ENCODE results near the gene SAT2. TPM values are rescaled to one million over a fixed set of nuclear protein-coding genes. Genes with fewer than 3 reads are reported as not detected.

SAT2 gene
- total and polyA plus RNA-seq, 2 of the 13 experiments (the other 11 are each of a cell fraction or from before 2014, with no cell fraction given), result 37.6 to 93.7 TPM

DNA sequence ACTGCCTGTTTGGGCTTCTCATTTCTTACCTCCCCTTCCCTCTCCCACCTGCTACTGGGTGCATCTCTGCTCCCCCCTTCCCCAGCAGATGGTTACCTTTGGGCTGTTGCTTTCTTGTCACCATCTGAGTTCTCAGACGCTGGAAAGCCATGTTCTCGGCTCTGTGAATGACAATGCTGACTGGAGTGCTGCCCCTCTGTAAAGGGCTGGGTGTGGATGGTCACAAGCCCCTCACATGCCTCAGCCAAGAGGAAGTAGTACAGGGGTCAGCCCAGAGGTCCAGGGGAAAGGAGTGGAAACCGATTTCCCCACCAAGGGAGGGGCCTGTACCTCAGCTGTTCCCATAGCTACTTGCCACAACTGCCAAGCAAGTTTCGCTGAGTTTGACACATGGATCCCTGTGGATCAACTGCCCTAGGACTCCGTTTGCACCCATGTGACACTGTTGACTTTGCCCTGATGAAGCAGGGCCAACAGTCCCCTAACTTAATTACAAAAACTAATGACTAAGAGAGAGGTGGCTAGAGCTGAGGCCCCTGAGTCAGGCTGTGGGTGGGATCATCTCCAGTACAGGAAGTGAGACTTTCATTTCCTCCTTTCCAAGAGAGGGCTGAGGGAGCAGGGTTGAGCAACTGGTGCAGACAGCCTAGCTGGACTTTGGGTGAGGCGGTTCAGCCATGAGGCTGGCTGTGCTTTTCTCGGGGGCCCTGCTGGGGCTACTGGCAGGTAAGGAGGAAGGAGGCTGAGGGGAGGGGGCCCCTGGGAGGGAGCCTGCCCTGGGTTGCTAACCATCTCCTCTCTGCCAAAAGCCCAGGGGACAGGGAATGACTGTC lies 48.4 kb downstream of the SAT2 start, which contains the start of gene CD68 (continued):
- TF ChIP-seq KDM6A (CRISPR knock-in tag; IDR thresholded peaks at IDR 0.05; ENCODE audit: low read depth) (peak; percentile 71), NCOR1 (IDR thresholded peaks at IDR 0.05; ENCODE audit: borderline replicate concordance, low read length) (no peak; the same call in 1 of the 2 replicates), MAFF (IDR thresholded peaks at IDR 0.05; ENCODE audit: low read depth, low read length) (peak; percentile 65), DMAP1 (CRISPR knock-in tag; IDR thresholded peaks at IDR 0.05) (peak; percentile 53; the same call in 1 of the 2 replicates), NFKB2 (CRISPR knock-in tag; IDR thresholded peaks at IDR 0.05; ENCODE audit: borderline replicate concordance) (no peak), GATAD1 (CRISPR knock-in tag; IDR thresholded peaks at IDR 0.05) (peak; percentile 68), ZNF451 (CRISPR knock-in tag; IDR thresholded peaks at IDR 0.05) (peak; percentile 87; the same call in 1 of the 2 replicates), TAF1 (CRISPR knock-in tag; IDR thresholded peaks at IDR 0.05) (peak; percentile 35), ATF1 (CRISPR knock-in tag; IDR thresholded peaks at IDR 0.05) (peak; percentile 55), AGO2 (optimal IDR thresholded peaks at IDR 0.05; ENCODE audit: low read depth, low read length) (peak; percentile 99), ZNF614 (CRISPR knock-in tag; IDR thresholded peaks at IDR 0.05; ENCODE audit: borderline replicate concordance) (peak; percentile 77), RELA (CRISPR knock-in tag; IDR thresholded peaks at IDR 0.05) (0 out of 2 replicates have a peak, but pooled peaks have one; percentile 55), FOXA1 (IDR thresholded peaks at IDR 0.05) (no peak), FOXA1 (CRISPR knock-in tag; IDR thresholded peaks at IDR 0.05) (peak; percentile 84), TBL1XR1 (IDR thresholded peaks at IDR 0.05; ENCODE audit: borderline replicate concordance, low read length, partially characterized antibody) (peak; percentile 48), ZNF33A (CRISPR knock-in tag; IDR thresholded peaks at IDR 0.05; ENCODE audit: borderline replicate concordance) (peak; percentile 87), NONO (IDR thresholded peaks at IDR 0.05) (no peak), NONO (CRISPR knock-in tag; conservative IDR thresholded peaks at IDR 0.05) (peak; percentile 95), ZNF350 (CRISPR knock-in tag; IDR thresholded peaks at IDR 0.05; ENCODE audit: borderline replicate concordance, low read depth) (peak; percentile 71; the same call in 1 of the 2 replicates)
- TF ChIP-seq, protein P1, sequence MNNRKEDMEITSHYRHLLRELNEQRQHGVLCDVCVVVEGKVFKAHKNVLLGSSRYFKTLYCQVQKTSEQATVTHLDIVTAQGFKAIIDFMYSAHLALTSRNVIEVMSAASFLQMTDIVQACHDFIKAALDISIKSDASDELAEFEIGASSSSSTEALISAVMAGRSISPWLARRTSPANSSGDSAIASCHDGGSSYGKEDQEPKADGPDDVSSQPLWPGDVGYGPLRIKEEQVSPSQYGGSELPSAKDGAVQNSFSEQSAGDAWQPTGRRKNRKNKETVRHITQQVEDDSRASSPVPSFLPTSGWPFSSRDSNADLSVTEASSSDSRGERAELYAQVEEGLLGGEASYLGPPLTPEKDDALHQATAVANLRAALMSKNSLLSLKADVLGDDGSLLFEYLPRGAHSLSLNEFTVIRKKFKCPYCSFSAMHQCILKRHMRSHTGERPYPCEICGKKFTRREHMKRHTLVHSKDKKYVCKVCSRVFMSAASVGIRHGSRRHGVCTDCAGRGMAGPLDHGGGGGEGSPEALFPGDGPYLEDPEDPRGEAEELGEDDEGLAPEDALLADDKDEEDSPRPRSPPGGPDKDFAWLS (CRISPR knock-in tag; IDR thresholded peaks at IDR 0.05; ENCODE audit: borderline replicate concordance), result 0 out of 2 replicates have a peak, but pooled peaks have one; percentile 1
- TF ChIP-seq, protein P2, sequence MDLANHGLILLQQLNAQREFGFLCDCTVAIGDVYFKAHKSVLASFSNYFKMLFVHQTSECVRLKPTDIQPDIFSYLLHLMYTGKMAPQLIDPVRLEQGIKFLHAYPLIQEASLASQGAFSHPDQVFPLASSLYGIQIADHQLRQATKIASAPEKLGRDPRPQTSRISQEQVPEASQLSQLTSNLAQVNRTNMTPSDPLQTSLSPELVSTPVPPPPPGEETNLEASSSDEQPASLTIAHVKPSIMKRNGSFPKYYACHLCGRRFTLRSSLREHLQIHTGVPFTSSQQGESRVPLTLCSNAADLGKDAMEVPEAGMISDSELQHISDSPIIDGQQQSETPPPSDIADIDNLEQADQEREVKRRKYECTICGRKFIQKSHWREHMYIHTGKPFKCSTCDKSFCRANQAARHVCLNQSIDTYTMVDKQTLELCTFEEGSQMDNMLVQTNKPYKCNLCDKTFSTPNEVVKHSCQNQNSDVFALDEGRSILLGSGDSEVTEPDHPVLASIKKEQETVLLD (CRISPR knock-in tag; IDR thresholded peaks at IDR 0.05; ENCODE audit: low read depth), result peak; percentile 72; the same call in 1 of the 2 replicates
- TF ChIP-seq, protein P3, sequence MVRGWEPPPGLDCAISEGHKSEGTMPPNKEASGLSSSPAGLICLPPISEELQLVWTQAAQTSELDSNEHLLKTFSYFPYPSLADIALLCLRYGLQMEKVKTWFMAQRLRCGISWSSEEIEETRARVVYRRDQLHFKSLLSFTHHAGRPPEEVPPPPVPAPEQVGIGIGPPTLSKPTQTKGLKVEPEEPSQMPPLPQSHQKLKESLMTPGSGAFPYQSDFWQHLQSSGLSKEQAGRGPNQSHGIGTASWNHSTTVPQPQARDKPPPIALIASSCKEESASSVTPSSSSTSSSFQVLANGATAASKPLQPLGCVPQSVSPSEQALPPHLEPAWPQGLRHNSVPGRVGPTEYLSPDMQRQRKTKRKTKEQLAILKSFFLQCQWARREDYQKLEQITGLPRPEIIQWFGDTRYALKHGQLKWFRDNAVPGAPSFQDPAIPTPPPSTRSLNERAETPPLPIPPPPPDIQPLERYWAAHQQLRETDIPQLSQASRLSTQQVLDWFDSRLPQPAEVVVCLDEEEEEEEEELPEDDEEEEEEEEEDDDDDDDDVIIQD (CRISPR knock-in tag; IDR thresholded peaks at IDR 0.05; ENCODE audit: low read depth), result no peak
- TF ChIP-seq, protein P4, sequence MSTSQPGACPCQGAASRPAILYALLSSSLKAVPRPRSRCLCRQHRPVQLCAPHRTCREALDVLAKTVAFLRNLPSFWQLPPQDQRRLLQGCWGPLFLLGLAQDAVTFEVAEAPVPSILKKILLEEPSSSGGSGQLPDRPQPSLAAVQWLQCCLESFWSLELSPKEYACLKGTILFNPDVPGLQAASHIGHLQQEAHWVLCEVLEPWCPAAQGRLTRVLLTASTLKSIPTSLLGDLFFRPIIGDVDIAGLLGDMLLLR (CRISPR knock-in tag; IDR thresholded peaks at IDR 0.05), result peak; percentile 61; the same call in 1 of the 2 replicates
- TF ChIP-seq, protein P5, sequence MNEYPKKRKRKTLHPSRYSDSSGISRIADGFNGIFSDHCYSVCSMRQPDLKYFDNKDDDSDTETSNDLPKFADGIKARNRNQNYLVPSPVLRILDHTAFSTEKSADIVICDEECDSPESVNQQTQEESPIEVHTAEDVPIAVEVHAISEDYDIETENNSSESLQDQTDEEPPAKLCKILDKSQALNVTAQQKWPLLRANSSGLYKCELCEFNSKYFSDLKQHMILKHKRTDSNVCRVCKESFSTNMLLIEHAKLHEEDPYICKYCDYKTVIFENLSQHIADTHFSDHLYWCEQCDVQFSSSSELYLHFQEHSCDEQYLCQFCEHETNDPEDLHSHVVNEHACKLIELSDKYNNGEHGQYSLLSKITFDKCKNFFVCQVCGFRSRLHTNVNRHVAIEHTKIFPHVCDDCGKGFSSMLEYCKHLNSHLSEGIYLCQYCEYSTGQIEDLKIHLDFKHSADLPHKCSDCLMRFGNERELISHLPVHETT (CRISPR knock-in tag; conservative IDR thresholded peaks at IDR 0.05), result peak; percentile 57; the same call in 1 of the 2 replicates

All from HepG2 (cell line).